Tibial nerve (tissue), 3 donors: ENCODE measurements around the gene TPK1.

Experiments
- POLR2A ChIP-seq, 2 donors: fragments of 450-650 bp; IDR thresholded peaks; one replicate each; pipeline ENCODE4 v1.6.1; 2017; ENCODE audit warnings: antibody characterized with exemption in 2 of 2, mild to moderate bottlenecking in 2 of 2, moderate library complexity in 2 of 2
- TF ChIP-seq, protein P1 (sequence below), 5 experiments: fragments of 200-600 bp in 3 of 5; fragments of 450-650 bp in 2 of 5; sonication (generic) in 3 of 5; IDR thresholded peaks; one replicate each; pipeline ENCODE4 v1.5.1; 2016 to 2019; ENCODE audit warnings: antibody characterized with exemption in 5 of 5, mild to moderate bottlenecking in 3 of 5, moderate library complexity in 2 of 5

DNA sequence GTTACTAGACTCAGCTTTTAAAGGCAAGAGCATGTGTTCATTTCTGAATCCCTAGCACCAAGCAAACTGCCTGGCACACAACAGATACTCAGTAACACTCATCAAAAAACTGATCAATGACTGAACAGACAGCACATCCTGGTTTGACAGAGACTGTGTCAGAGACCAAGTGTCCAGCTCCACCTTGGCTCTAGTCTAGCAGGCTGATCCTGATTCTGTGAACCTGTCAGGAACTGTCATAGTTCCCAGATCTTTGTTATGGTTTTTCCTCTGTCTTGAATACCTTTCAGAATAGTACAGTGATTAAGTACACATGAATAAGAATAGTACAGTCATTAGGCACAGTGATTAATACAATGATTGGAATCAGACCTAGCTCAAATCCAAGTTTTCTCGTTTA, 53.0 kb downstream of the TPK1 start:
- TF ChIP-seq POLR2A (IDR thresholded peaks at IDR 0.05): no peak
- TF ChIP-seq, protein P1, sequence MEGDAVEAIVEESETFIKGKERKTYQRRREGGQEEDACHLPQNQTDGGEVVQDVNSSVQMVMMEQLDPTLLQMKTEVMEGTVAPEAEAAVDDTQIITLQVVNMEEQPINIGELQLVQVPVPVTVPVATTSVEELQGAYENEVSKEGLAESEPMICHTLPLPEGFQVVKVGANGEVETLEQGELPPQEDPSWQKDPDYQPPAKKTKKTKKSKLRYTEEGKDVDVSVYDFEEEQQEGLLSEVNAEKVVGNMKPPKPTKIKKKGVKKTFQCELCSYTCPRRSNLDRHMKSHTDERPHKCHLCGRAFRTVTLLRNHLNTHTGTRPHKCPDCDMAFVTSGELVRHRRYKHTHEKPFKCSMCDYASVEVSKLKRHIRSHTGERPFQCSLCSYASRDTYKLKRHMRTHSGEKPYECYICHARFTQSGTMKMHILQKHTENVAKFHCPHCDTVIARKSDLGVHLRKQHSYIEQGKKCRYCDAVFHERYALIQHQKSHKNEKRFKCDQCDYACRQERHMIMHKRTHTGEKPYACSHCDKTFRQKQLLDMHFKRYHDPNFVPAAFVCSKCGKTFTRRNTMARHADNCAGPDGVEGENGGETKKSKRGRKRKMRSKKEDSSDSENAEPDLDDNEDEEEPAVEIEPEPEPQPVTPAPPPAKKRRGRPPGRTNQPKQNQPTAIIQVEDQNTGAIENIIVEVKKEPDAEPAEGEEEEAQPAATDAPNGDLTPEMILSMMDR (IDR thresholded peaks at IDR 0.05): no peak
